WTC11 (cell line): ENCODE data around the gene FAM3C. TPM values are rescaled to one million over a fixed set of nuclear protein-coding genes. Genes with fewer than 3 reads are reported as not detected.
A peak's percentile ranks its signal among the peaks of the same experiment; 100 is the strongest.

Source experiments
- ATAC-seq: fragments of 200-7000 bp; cut with Tn5 transposase; 2 replicates; pipeline ENCODE4 v1.10.0; 2021; ENCODE audit warnings: mild to moderate bottlenecking, moderate library complexity
- CTCF ChIA-PET: fragments of 300-600 bp; sonication (Branson Sonifier 250); formaldehyde crosslinking; loops from one replicate; lab custom pipeline; 2021; ENCODE audit warnings: antibody characterized with exemption; lab: Charles Lee
- POLR2A ChIA-PET: fragments of 350-600 bp; sonication (Branson Sonifier 250); formaldehyde crosslinking; loops from one replicate; lab custom pipeline; 2021; ENCODE audit warnings: antibody characterized with exemption; lab: Charles Lee
- DNase-seq: peaks from one replicate; pipeline ENCODE4 v3.0.0; 2021; ENCODE audit warnings: low spot score
- H3K27ac Mint-ChIP-seq: 2 replicates; pipeline ENCODE4 v1.8.0; 2021; ENCODE audit warnings: mixed read lengths
- H3K27me3 Mint-ChIP-seq: 2 replicates; pipeline ENCODE4 v1.8.0; 2021; ENCODE audit warnings: low read depth, mild to moderate bottlenecking, moderate library complexity, mixed read lengths
- H3K36me3 Mint-ChIP-seq: 2 replicates; pipeline ENCODE4 v1.8.0; 2021; ENCODE audit warnings: mixed read lengths
- H3K4me1 Mint-ChIP-seq: 2 replicates; pipeline ENCODE4 v1.8.0; 2022; ENCODE audit warnings: mixed read lengths
- H3K4me3 Mint-ChIP-seq: 2 replicates; pipeline ENCODE4 v1.8.0; 2021; ENCODE audit warnings: mild to moderate bottlenecking, moderate library complexity, mixed read lengths
- H3K9me3 Mint-ChIP-seq: 2 replicates; pipeline ENCODE4 v1.8.0; 2021; ENCODE audit warnings: mixed read lengths
- ARID4B ChIP-seq: sonication (generic); formaldehyde crosslinking; IDR thresholded peaks from 2 replicates; pipeline ENCODE4 v1.8.0; 2023; ENCODE audit warnings: missing genetic modification reagents, mild to moderate bottlenecking, borderline replicate concordance
- CBFB ChIP-seq: sonication (generic); formaldehyde crosslinking; IDR thresholded peaks from 2 replicates; pipeline ENCODE4 v1.8.1; 2022; ENCODE audit warnings: mild to moderate bottlenecking, low read depth, missing genetic modification reagents
- ETV6 ChIP-seq: sonication (generic); formaldehyde crosslinking; IDR thresholded peaks from 2 replicates; pipeline ENCODE4 v1.8.1; 2022; ENCODE audit warnings: mild to moderate bottlenecking, missing genetic modification reagents
- FOXJ3 ChIP-seq: sonication (generic); formaldehyde crosslinking; IDR thresholded peaks from 2 replicates; pipeline ENCODE4 v1.9.0; 2021; ENCODE audit warnings: missing genetic modification reagents, mild to moderate bottlenecking, borderline replicate concordance
- FOXP1 ChIP-seq: sonication (generic); formaldehyde crosslinking; IDR thresholded peaks from 2 replicates; pipeline ENCODE4 v1.8.0; 2022; ENCODE audit warnings: missing genetic modification reagents, mild to moderate bottlenecking, moderate library complexity, borderline replicate concordance
- HMGA2 ChIP-seq: fragments of 250-450 bp; sonication (Bioruptor Pico); IDR thresholded peaks from 2 replicates; pipeline ENCODE4 v1.4.0; 2021; ENCODE audit warnings: mild to moderate bottlenecking, moderate library complexity
- IRF1 ChIP-seq: sonication (generic); formaldehyde crosslinking; IDR thresholded peaks from 2 replicates; pipeline ENCODE4 v1.8.0; 2023; ENCODE audit warnings: missing genetic modification reagents
- NFYB ChIP-seq: sonication (generic); formaldehyde crosslinking; conservative IDR thresholded peaks from 2 replicates; pipeline ENCODE4 v1.8.0; 2022; ENCODE audit warnings: low read depth, missing genetic modification reagents
- OVOL2 ChIP-seq: fragments of 250-450 bp; sonication (Bioruptor Pico); IDR thresholded peaks from 2 replicates; pipeline ENCODE4 v1.9.0; 2021; ENCODE audit warnings: mild to moderate bottlenecking, borderline replicate concordance
- RORB ChIP-seq: fragments of 250-450 bp; sonication (Bioruptor Pico); IDR thresholded peaks from 2 replicates; pipeline ENCODE4 v1.9.0; 2021; ENCODE audit warnings: mild to moderate bottlenecking
- SOX15 ChIP-seq: fragments of 250-450 bp; sonication (Bioruptor Pico); IDR thresholded peaks from 2 replicates; pipeline ENCODE4 v1.9.0; 2021; ENCODE audit warnings: mild to moderate bottlenecking
- TCF7 ChIP-seq: sonication (generic); formaldehyde crosslinking; IDR thresholded peaks from 2 replicates; pipeline ENCODE4 v1.8.0; 2022; ENCODE audit warnings: mild to moderate bottlenecking, low read depth, missing genetic modification reagents, moderate library complexity
- ZBTB21 ChIP-seq: sonication (generic); formaldehyde crosslinking; IDR thresholded peaks from 2 replicates; pipeline ENCODE4 v1.8.1; 2023; ENCODE audit warnings: mild to moderate bottlenecking, missing genetic modification reagents, borderline replicate concordance
- ZNF219 ChIP-seq: sonication (generic); formaldehyde crosslinking; IDR thresholded peaks from 2 replicates; pipeline ENCODE4 v1.8.0; 2023; ENCODE audit warnings: missing genetic modification reagents, mild to moderate bottlenecking, borderline replicate concordance
- ZNF281 ChIP-seq: sonication (generic); formaldehyde crosslinking; IDR thresholded peaks from 2 replicates; pipeline ENCODE4 v1.8.0; 2023; ENCODE audit warnings: mild to moderate bottlenecking, missing genetic modification reagents
- ZNF317 ChIP-seq: sonication (generic); formaldehyde crosslinking; IDR thresholded peaks from 2 replicates; pipeline ENCODE4 v1.8.1; 2023; ENCODE audit warnings: low read depth, mild to moderate bottlenecking, moderate library complexity, missing genetic modification reagents, borderline replicate concordance
- ZNF423 ChIP-seq: fragments of 250-450 bp; sonication (Bioruptor Pico); IDR thresholded peaks from 2 replicates; pipeline ENCODE4 v2.1.2; 2022; ENCODE audit warnings: mild to moderate bottlenecking, moderate library complexity
- total RNA-seq: library from RNA; stranded (reverse); gene quantifications from 3 replicates; pipeline ENCODE4 v1.2.3, GENCODE V29; 2021
- TF ChIP-seq, protein P1 (sequence below): sonication (generic); formaldehyde crosslinking; IDR thresholded peaks from 2 replicates; pipeline ENCODE4 v1.8.1; 2022; ENCODE audit warnings: mild to moderate bottlenecking, missing genetic modification reagents, moderate library complexity, borderline replicate concordance
- TF ChIP-seq, protein P2 (sequence below): sonication (generic); formaldehyde crosslinking; IDR thresholded peaks from 2 replicates; pipeline ENCODE4 v1.8.1; 2023; ENCODE audit warnings: mild to moderate bottlenecking, missing genetic modification reagents
- TF ChIP-seq, protein P3 (sequence below): sonication (generic); formaldehyde crosslinking; IDR thresholded peaks from 2 replicates; pipeline ENCODE4 v1.8.0; 2022; ENCODE audit warnings: mild to moderate bottlenecking, missing genetic modification reagents

Gene FAM3C
- total RNA-seq, 1 experiment from 2014 or later: 65.7 TPM

DNA sequence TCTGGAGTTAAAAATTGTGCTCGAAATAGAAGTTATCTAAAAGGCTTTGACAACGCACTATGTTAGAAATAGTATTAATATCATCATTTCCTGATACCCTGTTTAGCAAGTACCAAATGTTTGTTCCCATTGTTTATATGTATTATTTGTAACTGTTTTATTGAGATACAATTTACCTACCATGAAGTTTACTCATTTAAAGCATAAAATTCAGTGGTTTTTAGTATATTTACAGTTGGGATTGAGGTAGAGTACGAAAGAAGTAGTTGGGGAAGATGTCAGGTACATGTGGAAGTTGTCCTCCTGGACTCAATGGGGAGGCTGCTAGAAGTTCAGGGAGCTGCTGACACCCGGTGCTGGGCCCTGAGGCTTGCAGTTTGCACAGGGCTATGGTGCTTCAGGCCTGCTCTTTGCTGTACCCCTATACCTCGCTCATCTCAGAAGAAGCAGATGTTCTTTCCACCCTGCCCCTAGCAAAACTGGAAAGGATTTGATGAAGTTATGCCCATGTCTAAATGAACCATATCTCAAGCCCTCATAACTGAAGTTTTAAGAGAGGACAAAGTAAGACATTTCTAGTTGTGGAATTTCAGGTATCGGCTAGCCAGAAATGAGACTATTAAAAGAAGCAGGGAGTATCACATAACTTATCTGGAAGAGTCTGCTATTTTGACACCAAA lies 92.5 kb downstream of the FAM3C start:
- POLR2A ChIA-PET: no interaction called here

More for the DNA sequence above, 92.5 kb downstream of the FAM3C start:
- peak; percentile 90 for ATAC-seq
- H3K9me3 Mint-ChIP-seq: no peaks in the 10 kb centered on the region
- TF ChIP-seq ZBTB21: no peak
- TF ChIP-seq, protein P1, sequence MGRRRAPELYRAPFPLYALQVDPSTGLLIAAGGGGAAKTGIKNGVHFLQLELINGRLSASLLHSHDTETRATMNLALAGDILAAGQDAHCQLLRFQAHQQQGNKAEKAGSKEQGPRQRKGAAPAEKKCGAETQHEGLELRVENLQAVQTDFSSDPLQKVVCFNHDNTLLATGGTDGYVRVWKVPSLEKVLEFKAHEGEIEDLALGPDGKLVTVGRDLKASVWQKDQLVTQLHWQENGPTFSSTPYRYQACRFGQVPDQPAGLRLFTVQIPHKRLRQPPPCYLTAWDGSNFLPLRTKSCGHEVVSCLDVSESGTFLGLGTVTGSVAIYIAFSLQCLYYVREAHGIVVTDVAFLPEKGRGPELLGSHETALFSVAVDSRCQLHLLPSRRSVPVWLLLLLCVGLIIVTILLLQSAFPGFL: no peak
- TF ChIP-seq NFYB (CRISPR knock-in tag): no peak
- no peak for TF ChIP-seq SOX15 (CRISPR knock-in tag)
- no peak for TF ChIP-seq FOXP1 (CRISPR knock-in tag)
- no peak for TF ChIP-seq ZNF423 (CRISPR knock-in tag)
- TF ChIP-seq TCF7: no peak
- no peak for TF ChIP-seq ZNF317 (CRISPR knock-in tag)
- TF ChIP-seq ETV6 (CRISPR knock-in tag): no peak
- no peak for TF ChIP-seq OVOL2 (CRISPR knock-in tag)
- no peak for TF ChIP-seq ZNF281 (CRISPR knock-in tag)
- TF ChIP-seq, protein P2, sequence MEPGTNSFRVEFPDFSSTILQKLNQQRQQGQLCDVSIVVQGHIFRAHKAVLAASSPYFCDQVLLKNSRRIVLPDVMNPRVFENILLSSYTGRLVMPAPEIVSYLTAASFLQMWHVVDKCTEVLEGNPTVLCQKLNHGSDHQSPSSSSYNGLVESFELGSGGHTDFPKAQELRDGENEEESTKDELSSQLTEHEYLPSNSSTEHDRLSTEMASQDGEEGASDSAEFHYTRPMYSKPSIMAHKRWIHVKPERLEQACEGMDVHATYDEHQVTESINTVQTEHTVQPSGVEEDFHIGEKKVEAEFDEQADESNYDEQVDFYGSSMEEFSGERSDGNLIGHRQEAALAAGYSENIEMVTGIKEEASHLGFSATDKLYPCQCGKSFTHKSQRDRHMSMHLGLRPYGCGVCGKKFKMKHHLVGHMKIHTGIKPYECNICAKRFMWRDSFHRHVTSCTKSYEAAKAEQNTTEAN (CRISPR knock-in tag): no peak
- no peak for TF ChIP-seq CBFB
- no peak for TF ChIP-seq ZNF219 (CRISPR knock-in tag)
- TF ChIP-seq RORB (CRISPR knock-in tag): no peak
- TF ChIP-seq IRF1 (CRISPR knock-in tag): no peak
- no peak for TF ChIP-seq FOXJ3 (CRISPR knock-in tag)
- TF ChIP-seq, protein P3, sequence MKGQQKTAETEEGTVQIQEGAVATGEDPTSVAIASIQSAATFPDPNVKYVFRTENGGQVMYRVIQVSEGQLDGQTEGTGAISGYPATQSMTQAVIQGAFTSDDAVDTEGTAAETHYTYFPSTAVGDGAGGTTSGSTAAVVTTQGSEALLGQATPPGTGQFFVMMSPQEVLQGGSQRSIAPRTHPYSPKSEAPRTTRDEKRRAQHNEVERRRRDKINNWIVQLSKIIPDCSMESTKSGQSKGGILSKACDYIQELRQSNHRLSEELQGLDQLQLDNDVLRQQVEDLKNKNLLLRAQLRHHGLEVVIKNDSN (CRISPR knock-in tag): no peak
- no peak for TF ChIP-seq HMGA2 (CRISPR knock-in tag)
- TF ChIP-seq ARID4B: no peak
- TF ChIP-seq, all 79 proteins: peak for 0
- DNase-seq: peak; percentile 21
- Mint-ChIP-seq H3K27ac (no peak overlapping the region), H3K36me3 (no peaks in the 10 kb centered on the region), H3K4me1 (peaks cover 17% of the 10 kb centered on the region), H3K27me3 (no peaks in the 10 kb centered on the region), H3K4me3 (no peak overlapping the region)
- CTCF ChIA-PET: interaction anchor here (0.6 to 1.0 kb wide), 2 partner anchors 26 to 29 kb away, joined by 3 read pairs; no protein-coding TSS in a partner anchor
